DND-41 (cell line): ENCODE results near the gene ASB16.

Experiments used
- EZH2 ChIP-seq: IDR thresholded peaks from 3 replicates; pipeline ENCODE4 v1.6.1; 2012; ENCODE audit warnings: borderline replicate concordance, low read depth, mild to moderate bottlenecking, moderate library complexity, low read length, inconsistent platforms; ENCODE audit not compliant: severe bottlenecking
- TF ChIP-seq, protein P1 (sequence below): IDR thresholded peaks from 2 replicates; pipeline ENCODE4 v1.5.1; 2012; ENCODE audit warnings: borderline replicate concordance, low read length, moderate library complexity, mild to moderate bottlenecking; ENCODE audit not compliant: poor library complexity, severe bottlenecking; ENCODE audit errors: extremely low read depth

DNA sequence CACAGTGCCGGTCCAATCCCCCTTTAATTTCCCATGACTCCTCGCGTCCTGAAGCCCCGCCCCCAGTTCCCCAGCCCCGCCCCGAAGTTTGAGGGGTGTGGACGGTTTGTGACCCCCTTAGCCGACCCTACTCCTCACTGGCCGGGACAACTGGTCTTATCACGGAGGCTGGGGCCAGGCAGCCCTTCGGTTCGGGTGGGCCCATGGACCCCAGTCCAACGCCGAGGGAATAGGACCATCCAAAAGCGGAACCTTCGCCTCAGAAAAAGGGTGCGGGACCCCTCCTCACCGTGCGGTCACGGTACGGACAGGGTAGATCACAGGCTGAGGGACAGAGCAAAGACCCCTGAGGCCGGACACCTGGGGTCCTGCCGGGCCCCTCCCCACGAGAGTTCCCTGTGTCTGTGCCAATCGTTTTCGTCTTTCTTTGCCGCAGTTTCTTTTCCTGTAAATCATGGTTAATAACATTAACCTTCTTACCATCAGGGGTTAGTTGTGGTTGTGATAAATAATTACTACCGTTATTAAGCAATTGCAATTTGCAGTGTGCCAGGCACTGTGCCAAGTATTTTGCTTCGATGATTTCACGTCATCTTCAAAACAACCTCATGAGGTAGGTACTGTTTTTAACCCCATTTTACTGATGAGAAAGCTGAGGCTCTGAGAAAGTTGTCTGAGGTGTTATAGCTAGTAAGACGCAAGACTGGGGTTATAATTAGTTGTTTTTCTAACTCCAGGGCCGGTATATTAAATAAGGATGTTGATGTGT lies 16.8 kb downstream of the ASB16 start:
- TF ChIP-seq, protein P1, sequence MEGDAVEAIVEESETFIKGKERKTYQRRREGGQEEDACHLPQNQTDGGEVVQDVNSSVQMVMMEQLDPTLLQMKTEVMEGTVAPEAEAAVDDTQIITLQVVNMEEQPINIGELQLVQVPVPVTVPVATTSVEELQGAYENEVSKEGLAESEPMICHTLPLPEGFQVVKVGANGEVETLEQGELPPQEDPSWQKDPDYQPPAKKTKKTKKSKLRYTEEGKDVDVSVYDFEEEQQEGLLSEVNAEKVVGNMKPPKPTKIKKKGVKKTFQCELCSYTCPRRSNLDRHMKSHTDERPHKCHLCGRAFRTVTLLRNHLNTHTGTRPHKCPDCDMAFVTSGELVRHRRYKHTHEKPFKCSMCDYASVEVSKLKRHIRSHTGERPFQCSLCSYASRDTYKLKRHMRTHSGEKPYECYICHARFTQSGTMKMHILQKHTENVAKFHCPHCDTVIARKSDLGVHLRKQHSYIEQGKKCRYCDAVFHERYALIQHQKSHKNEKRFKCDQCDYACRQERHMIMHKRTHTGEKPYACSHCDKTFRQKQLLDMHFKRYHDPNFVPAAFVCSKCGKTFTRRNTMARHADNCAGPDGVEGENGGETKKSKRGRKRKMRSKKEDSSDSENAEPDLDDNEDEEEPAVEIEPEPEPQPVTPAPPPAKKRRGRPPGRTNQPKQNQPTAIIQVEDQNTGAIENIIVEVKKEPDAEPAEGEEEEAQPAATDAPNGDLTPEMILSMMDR: no peak
- TF ChIP-seq EZH2: no peak
